ENCODE results near the gene KRTAP17-1.

DNA sequence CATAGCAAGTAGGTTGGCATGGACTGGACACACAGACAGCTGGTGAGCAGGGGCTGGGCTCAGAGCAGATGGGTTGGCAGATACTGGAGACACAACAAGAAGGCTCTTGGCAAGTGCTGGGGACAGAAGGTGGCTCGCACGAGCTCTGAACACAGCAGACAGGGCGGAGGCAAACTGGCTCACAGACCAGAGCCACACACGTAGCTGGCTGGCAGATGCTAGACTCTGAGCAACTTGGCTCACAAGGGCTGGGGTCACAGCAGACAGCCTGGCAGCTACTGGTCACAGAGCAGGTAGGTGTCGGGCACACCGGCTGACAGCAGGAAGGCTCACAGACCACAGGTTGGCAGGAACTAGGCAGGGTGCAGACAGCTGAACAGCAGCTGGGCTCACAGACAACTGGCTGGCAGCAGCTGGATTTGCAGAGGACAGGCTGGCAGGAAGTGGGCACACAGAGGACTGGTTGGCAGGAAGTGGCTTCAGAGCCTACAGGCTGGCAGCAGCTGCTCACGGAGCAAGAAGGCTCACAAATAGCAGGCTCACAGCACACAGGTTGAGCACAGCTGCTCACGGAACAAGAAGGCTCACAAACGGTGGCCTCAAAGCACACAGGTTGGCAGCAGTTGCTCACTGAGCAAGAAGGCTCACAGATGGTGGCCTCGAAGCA is 7.1 kb downstream of the KRTAP17-1 start:
- TF ChIP-seq POLR2A (IDR thresholded peaks at IDR 0.05), result no peak
- TF ChIP-seq, protein P1, sequence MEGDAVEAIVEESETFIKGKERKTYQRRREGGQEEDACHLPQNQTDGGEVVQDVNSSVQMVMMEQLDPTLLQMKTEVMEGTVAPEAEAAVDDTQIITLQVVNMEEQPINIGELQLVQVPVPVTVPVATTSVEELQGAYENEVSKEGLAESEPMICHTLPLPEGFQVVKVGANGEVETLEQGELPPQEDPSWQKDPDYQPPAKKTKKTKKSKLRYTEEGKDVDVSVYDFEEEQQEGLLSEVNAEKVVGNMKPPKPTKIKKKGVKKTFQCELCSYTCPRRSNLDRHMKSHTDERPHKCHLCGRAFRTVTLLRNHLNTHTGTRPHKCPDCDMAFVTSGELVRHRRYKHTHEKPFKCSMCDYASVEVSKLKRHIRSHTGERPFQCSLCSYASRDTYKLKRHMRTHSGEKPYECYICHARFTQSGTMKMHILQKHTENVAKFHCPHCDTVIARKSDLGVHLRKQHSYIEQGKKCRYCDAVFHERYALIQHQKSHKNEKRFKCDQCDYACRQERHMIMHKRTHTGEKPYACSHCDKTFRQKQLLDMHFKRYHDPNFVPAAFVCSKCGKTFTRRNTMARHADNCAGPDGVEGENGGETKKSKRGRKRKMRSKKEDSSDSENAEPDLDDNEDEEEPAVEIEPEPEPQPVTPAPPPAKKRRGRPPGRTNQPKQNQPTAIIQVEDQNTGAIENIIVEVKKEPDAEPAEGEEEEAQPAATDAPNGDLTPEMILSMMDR (IDR thresholded peaks at IDR 0.05), result no peak

Data from adrenal gland (tissue), 5 donors.